Measurements from ENCODE around the gene YBEY.

YBEY gene

GRCh38 chr21:46264046-46264689 lies 22.0 kb upstream of the YBEY start:
- in situ Hi-C loops (cut with MboI; ENCODE audit: low sequenced_read_pairs), result no loop called here

DNA sequence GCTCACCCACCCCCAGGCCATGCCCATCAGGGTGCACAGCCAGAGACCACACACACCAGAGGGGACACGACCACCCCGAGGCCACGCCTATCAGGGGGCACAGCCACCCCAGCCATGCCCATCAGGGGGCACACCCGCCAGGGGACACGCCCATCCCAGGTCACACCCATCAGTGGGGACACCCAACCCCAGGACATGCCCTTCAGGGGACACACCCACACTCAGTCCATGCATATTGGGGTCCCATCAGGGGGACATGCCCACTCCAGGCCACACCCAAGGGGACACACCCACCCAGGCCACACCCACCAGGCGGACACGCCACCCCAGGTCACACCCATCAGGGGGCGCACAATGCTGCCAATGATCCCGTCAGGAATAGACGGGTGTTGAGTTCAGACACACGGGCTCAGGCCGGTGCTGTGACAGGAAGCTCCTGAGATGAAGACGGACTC lies 21.4 kb upstream of the YBEY start:
- in situ Hi-C loops (cut with MboI; ENCODE audit: low sequenced_read_pairs), result no loop called here

DNA sequence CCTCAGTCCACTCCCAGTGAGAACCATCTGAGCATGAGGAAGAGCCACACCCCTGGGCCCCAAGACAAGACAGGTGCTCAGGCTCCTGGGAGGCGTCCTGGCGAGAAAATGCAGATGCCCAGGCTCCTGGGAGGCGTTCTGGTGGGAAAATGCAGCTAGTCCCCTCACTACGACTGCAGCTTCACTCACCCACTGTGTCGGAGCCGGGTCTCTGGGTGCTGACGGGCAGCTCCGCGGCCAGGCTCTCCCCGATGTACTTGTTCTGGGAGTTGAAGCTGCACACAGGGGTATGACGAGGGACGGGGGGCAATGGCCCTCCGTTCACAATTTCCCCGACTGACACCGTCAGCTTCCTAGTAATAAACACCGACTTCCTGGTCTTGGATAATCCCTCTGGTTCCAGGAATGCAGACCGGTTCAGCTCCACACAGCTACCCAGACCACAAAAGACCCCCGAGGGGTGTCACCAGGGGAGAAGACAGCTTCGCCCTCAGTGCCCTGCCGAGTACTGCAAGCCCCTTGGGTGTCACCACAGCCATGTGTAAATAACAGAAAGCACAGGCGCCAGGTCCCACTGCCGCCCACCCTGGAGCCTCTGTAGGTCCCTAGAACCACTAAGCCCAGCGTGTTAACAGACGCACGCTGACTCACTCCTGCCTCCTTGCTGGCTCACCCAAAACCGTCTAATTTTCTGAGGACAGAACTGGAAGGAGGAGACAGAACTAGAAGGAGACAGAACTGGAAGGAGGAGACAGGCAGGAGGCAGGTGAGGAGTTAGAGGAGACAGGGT lies 20.2 kb upstream of the YBEY start:
- in situ Hi-C loops (cut with MboI; ENCODE audit: low sequenced_read_pairs), result no loop called here

GRCh38 chr21:46266946-46267345 lies 19.2 kb upstream of the YBEY start:
- in situ Hi-C loops (cut with MboI; ENCODE audit: low sequenced_read_pairs), result no loop called here

DNA sequence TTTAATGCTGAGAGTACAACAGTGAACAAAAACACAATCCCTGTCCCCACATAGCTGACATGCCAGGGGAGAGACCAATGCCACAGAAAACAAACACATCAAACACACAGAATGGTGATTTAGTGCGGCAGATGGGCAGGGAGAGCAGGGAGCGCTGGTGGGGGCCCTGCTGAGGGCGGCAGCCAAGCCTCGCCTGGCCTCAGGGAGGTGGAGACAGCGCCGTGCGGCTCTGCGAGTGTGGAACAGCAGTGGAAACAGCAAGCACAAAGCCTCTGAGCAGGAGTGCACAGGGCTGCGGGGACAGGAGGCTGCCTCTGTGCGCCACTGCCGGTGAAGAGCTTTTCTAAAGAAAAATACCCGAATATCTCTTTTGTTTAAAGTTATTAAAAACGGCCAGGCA lies 17.8 kb upstream of the YBEY start:
- in situ Hi-C loops (cut with MboI; ENCODE audit: low sequenced_read_pairs), result no loop called here

DNA sequence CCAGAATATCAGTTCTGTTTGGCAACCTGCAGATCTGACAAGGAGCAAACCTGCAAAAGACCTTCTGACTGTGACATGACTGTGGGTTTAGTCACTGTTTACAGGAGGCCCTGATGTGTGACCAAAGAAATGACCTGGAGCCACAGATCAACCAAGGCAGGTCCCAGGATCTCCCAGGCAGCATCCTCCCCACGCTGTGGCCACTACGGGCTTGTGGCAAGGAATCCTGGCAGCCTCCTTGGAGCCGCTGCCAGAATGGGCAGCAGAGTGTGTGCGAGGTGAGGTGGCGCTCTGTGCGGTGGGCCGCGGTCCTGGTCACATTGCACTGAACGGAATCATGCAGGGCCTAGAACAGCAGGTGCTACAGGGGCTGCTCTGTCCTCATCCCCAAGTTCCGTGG lies 16.7 kb upstream of the YBEY start:
- in situ Hi-C loops (cut with MboI; ENCODE audit: low sequenced_read_pairs), result no loop called here

- in situ Hi-C loops (cut with MboI; ENCODE audit: low sequenced_read_pairs), result no loop called here
Observed at GRCh38 chr21:46273341-46273740, 12.8 kb upstream of the YBEY start.

DNA sequence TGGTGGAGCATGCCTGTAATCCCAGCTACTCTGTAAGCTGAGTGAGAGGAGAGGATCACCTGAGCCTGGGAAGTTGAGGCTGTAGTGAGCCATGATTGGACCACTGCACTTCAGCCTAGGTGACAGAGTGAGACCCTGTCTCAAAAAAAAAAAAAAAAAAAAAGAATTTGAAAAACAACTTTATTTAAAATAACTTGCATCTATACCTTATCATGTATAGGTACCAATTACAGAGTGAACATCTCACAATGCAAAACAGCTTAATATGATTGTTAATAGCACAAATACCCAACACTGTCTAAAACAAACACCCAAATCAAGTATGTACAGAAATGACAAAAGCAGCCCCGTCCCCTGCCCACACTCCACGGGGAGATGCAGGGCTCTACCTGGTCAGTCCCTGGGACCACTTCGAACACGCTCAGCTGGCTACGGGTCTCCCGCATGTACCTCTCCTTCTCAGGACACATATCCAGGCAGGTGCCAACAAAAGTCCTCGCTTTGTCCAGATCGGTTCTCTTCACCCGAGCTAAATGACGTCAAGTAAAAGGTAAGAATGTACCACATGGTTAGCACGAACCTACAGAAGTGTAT lies 11.2 kb upstream of the YBEY start:
- in situ Hi-C loops (cut with MboI; ENCODE audit: low sequenced_read_pairs), result no loop called here

DNA sequence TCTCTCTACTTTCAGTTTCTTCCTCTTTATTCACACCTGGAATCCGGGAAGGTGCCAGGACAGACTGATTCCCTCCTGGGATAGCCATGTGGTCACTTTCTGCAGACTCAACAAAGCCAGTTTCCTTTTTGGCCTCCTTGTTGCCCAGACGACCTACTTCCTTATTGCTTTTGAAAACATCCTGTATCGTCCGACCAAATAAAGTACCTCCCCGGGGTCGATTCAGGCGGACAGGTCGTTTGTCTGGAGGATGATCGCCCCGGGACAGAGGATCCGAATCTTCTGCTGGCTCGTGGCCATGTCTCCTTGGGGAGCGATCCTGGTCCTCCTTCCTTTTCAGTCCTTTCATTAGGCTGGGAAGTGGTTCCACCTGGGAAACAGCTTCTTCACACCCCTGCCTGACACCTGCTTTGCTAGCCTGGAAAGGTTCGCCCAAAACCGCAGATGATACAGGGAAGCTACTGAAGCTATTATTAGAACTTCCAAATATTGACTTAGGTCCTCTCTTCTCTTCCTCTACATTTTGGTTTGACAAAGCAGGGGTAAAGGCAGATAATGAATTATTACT lies 2.0 kb upstream of the YBEY start:
- in situ Hi-C loops (cut with MboI; ENCODE audit: low sequenced_read_pairs), result no loop called here

- in situ Hi-C loops (cut with MboI; ENCODE audit: low sequenced_read_pairs), result no loop called here
Observed at GRCh38 chr21:46284733-46285132, 1.4 kb upstream of the YBEY start.

DNA sequence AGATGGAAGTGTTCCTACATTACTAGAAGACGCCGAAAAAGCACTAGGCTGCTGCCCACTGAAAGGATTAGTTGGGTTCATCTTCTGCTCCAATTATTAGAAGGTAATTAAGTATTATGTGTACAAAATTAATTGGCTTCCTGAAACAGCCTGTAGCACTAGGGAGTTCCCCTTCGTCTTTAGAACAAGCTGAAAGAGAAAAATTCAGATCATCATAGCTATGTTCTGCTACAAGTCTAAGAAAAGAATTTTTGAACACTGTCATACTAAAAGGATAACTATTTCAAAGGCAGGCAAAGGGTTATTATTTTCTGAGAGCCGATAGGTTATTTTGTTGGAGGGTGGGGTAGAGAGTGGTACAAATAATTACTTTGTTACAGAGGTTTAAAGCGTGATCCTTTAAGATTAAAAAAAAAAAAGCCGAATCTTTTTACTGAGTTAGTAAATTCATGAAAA lies 908 bp upstream of the YBEY start, which contains the start of gene MCM3AP:
Gene MCM3AP, minus strand, starts transcription at position 406 of the 456 bp plus-strand sequence. Its CDS starts 325 bp downstream, at position 81.
- in situ Hi-C loops (cut with MboI; ENCODE audit: low sequenced_read_pairs), result no loop called here

- in situ Hi-C loops (cut with MboI; ENCODE audit: low sequenced_read_pairs), result no loop called here
Observed at GRCh38 chr21:46286648-46287002, 483 bp downstream of the YBEY start.

GRCh38 chr21:46287541-46287940 lies 1.4 kb downstream of the YBEY start:
- in situ Hi-C loops (cut with MboI; ENCODE audit: low sequenced_read_pairs), result no loop called here

DNA sequence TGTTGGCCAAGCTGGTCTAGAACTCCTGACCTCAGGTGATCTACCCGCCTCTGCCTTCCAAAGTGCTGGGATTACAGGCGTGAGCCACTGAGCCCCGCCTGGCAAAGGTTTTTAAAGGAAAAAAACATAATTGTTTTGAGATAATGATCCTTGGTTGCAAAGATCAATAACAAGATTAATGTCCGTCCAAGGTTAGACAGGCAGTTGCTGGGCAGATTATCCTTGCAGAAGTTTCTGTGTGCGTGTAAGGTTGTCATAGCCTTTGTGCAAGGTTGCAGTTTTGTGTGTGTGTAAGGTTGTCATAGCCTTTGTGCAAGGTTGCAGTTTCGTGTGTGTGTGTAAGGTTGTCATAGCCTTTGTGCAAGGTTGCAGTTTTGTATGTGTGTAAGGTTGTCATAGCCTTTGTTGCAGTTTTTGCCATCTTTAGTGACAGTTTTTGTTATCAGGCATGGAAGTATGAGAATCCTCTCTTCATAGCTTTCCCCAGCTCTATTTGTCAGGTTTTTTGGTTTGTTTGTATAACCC lies 3.6 kb downstream of the YBEY start:
- in situ Hi-C loops (cut with MboI; ENCODE audit: low sequenced_read_pairs), result no loop called here

- in situ Hi-C loops (cut with MboI; ENCODE audit: low sequenced_read_pairs), result no loop called here
Observed at GRCh38 chr21:46291561-46291960, 5.4 kb downstream of the YBEY start.

- in situ Hi-C loops (cut with MboI; ENCODE audit: low sequenced_read_pairs), result no loop called here
Observed at GRCh38 chr21:46294647-46295176, 8.6 kb downstream of the YBEY start.

GRCh38 chr21:46295177-46295770 lies 9.1 kb downstream of the YBEY start:
- in situ Hi-C loops (cut with MboI; ENCODE audit: low sequenced_read_pairs), result no loop called here

GRCh38 chr21:46295996-46296752 lies 10.0 kb downstream of the YBEY start:
- in situ Hi-C loops (cut with MboI; ENCODE audit: low sequenced_read_pairs), result no loop called here

- in situ Hi-C loops (cut with MboI; ENCODE audit: low sequenced_read_pairs), result no loop called here
Observed at GRCh38 chr21:46297338-46298271, 11.5 kb downstream of the YBEY start.

Data from HL-60/S4 (cell line).